Endodermal cell (in vitro differentiated cells): Measurements from ENCODE around the gene KCNC1. TPM values are rescaled to one million over a fixed set of nuclear protein-coding genes. Genes with fewer than 3 reads are reported as not detected.

Experiments
- DNase-seq: peaks from one replicate; pipeline ENCODE4 v3.0.0-alpha.2; 2017
- H3K27ac ChIP-seq: 2 replicates; pipeline ENCODE4 v1.5.1; 2013; ENCODE audit warnings: mild to moderate bottlenecking, low read depth, low read length, moderate library complexity
- H3K27me3 ChIP-seq: 2 replicates; pipeline ENCODE4 v1.6.1; 2013; ENCODE audit warnings: mild to moderate bottlenecking, low read length, moderate library complexity; ENCODE audit not compliant: insufficient read depth, control insufficient read depth, poor library complexity, severe bottlenecking
- H3K36me3 ChIP-seq: 2 replicates; pipeline ENCODE4 v1.7.0; 2013; ENCODE audit warnings: mild to moderate bottlenecking, low read length, moderate library complexity; ENCODE audit not compliant: control insufficient read depth, insufficient read depth
- H3K4me1 ChIP-seq: one replicate; pipeline ENCODE4 v1.7.0; 2013; ENCODE audit warnings: low read length; ENCODE audit not compliant: control insufficient read depth, insufficient read depth
- H3K4me3 ChIP-seq: 2 replicates; pipeline ENCODE4 v1.5.1; 2013; ENCODE audit warnings: mild to moderate bottlenecking, low read length, moderate library complexity
- H3K9ac ChIP-seq: 2 replicates; pipeline ENCODE4 v1.6.1; 2013; ENCODE audit warnings: mild to moderate bottlenecking, low read length, moderate library complexity; ENCODE audit not compliant: poor library complexity, severe bottlenecking; ENCODE audit errors: extremely low read depth
- H3K9me3 ChIP-seq: 2 replicates; pipeline ENCODE4 v1.6.1; 2013; ENCODE audit warnings: mild to moderate bottlenecking, low read length, moderate library complexity; ENCODE audit not compliant: control insufficient read depth
- H3K27ac Mint-ChIP-seq: 2 replicates; pipeline ENCODE4 v1.8.0; 2020; ENCODE audit warnings: mixed read lengths
- H3K27me3 Mint-ChIP-seq: 2 replicates; pipeline ENCODE4 v1.8.0; 2021; ENCODE audit warnings: mild to moderate bottlenecking, mixed read lengths; ENCODE audit not compliant: insufficient read depth
- H3K36me3 Mint-ChIP-seq: 2 replicates; pipeline ENCODE4 v1.8.0; 2020; ENCODE audit warnings: low read depth, mixed read lengths
- H3K4me1 Mint-ChIP-seq: 2 replicates; pipeline ENCODE4 v1.8.0; 2020; ENCODE audit warnings: mixed read lengths
- H3K4me3 Mint-ChIP-seq: 2 replicates; pipeline ENCODE4 v1.8.0; 2020; ENCODE audit warnings: mild to moderate bottlenecking, moderate library complexity, mixed read lengths
- H3K9me3 Mint-ChIP-seq: 2 replicates; pipeline ENCODE4 v1.8.0; 2020; ENCODE audit warnings: mild to moderate bottlenecking, mixed read lengths
- WGBS, 2 experiments: methylation state at CpG; one replicate each; pipeline versions ENCODE4 v1.1.5 to v1.1.7; 2013; ENCODE audit warnings: missing lambda C conversion rate in 2 of 2, mixed read lengths in 1 of 2; ENCODE audit not compliant: insufficient coverage in 1 of 2, insufficient read length in 1 of 2; 5-methylcytosine and 5-hydroxymethylcytosine counted together
- total RNA-seq, 2 donors: library from RNA; stranded (reverse); fragmentation: NEBNext Ultra II Directional in 1 of 2; extraction: Animal tissue kit (Norgen Biotek cat#: 25700) in 1 of 2; gene quantifications; 2 replicates in 1 of 2; 3 replicates in 1 of 2; pipeline ENCODE4 v1.2.1, GENCODE V29; 2021
- TF ChIP-seq, protein P1 (sequence below): fragments of 200-600 bp; sonication (generic); conservative IDR thresholded peaks from 2 replicates; pipeline ENCODE4 v1.5.0; 2021; ENCODE audit warnings: antibody characterized with exemption, mild to moderate bottlenecking

Gene KCNC1
- total RNA-seq, 2 donors from 2014 or later: not detected

DNA sequence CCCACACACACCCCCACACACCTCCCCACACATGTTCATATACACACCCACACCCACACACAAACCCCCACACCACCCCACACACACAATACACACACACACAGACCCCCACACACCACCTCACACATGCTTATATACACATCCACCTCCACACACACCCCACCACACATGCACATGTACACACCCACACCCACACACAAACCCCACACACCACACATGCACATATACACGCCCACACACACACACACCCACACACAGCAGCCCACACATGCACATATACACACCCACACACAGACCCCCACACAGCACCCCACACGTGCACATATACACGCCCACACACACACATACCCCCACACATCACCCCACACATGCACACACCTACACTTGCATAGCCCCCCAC is 29.1 kb downstream of the KCNC1 start:
- Histone ChIP-seq H3K4me3 (no peak overlapping the region), H3K27ac (no peak overlapping the region), H3K36me3 (no peaks in the 10 kb centered on the region), H3K9ac (no peak overlapping the region), H3K4me1 (no peaks in the 10 kb centered on the region), H3K27me3 (no peaks in the 10 kb centered on the region), H3K9me3 (no peaks in the 10 kb centered on the region)
- Mint-ChIP-seq H3K9me3 (no peaks in the 10 kb centered on the region), H3K27ac (no peak overlapping the region), H3K36me3 (no peaks in the 10 kb centered on the region), H3K4me1 (no peaks in the 10 kb centered on the region), H3K4me3 (no peak overlapping the region), H3K27me3 (peaks cover 7% of the 10 kb centered on the region)
- TF ChIP-seq, protein P1, sequence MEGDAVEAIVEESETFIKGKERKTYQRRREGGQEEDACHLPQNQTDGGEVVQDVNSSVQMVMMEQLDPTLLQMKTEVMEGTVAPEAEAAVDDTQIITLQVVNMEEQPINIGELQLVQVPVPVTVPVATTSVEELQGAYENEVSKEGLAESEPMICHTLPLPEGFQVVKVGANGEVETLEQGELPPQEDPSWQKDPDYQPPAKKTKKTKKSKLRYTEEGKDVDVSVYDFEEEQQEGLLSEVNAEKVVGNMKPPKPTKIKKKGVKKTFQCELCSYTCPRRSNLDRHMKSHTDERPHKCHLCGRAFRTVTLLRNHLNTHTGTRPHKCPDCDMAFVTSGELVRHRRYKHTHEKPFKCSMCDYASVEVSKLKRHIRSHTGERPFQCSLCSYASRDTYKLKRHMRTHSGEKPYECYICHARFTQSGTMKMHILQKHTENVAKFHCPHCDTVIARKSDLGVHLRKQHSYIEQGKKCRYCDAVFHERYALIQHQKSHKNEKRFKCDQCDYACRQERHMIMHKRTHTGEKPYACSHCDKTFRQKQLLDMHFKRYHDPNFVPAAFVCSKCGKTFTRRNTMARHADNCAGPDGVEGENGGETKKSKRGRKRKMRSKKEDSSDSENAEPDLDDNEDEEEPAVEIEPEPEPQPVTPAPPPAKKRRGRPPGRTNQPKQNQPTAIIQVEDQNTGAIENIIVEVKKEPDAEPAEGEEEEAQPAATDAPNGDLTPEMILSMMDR: no peak
- WGBS, 2 experiments: 51 to 54% methylated on average over 3 of the region's 3 CpGs
- DNase-seq: no peak

DNA sequence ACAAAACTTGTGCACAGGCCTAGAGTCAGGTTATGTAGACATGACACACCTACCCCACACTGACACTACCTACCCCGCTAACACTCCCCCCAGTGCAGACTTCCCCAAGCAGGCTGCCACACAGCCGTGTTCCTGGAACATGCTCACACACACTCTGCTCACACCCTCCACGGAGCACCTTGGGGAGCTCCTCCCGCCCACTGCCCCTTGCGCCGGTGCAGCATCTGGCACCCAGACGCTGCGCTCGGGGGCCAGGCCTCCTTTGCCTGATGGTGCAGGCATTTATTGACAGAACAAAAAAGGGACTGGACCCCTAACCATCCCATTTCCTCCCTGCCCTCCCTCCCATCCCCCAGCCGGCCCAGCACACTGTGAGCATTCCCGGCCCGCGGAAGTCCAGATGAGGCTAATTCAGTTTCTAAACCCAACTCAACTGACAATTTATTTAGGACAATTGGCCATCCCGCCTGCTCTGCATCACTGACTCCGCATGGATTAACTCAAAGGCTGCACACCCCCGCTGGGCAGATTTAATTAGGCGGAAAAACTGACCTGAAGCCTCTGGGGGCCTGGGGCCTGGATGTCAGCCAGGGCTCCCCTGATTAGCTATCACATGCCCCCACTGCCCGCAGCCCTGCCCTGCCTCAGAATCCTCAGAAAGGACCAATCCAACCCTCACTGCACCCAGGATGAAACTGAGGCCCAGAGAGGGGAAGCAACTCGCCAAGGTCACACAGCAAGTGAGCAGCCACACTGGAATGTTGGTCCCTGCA is 30.1 kb downstream of the KCNC1 start:
- TF ChIP-seq, protein P1: no peak
- H3K27ac ChIP-seq: peak overlapping the region; percentile 15
- no peaks in the 10 kb centered on the region for H3K27me3 Mint-ChIP-seq
- 63 to 84% methylated on average over 6 to 19 of the region's 19 CpGs for whole genome bisulfite sequencing, 2 experiments
- no peaks in the 10 kb centered on the region for H3K9me3 Mint-ChIP-seq
- H3K27ac Mint-ChIP-seq: no peak overlapping the region
- no peaks in the 10 kb centered on the region for H3K36me3 ChIP-seq
- H3K4me1 ChIP-seq: no peaks in the 10 kb centered on the region
- no peak for DNase-seq
- H3K4me3 ChIP-seq: no peak overlapping the region
- H3K9me3 ChIP-seq: no peaks in the 10 kb centered on the region
- H3K27me3 ChIP-seq: no peaks in the 10 kb centered on the region
- H3K4me3 Mint-ChIP-seq: no peak overlapping the region
- no peaks in the 10 kb centered on the region for H3K36me3 Mint-ChIP-seq
- H3K9ac ChIP-seq: no peak overlapping the region
- no peaks in the 10 kb centered on the region for H3K4me1 Mint-ChIP-seq

GRCh38 chr11:17765356-17766072 is 30.9 kb downstream of the KCNC1 start:
- Histone ChIP-seq H3K9ac (no peak overlapping the region), H3K9me3 (no peaks in the 10 kb centered on the region), H3K4me1 (no peaks in the 10 kb centered on the region), H3K27me3 (no peaks in the 10 kb centered on the region), H3K4me3 (no peak overlapping the region), H3K36me3 (no peaks in the 10 kb centered on the region), H3K27ac (peak overlapping the region; percentile 73)
- Mint-ChIP-seq H3K9me3 (no peaks in the 10 kb centered on the region), H3K36me3 (no peaks in the 10 kb centered on the region), H3K27me3 (no peaks in the 10 kb centered on the region), H3K27ac (no peak overlapping the region), H3K4me1 (no peaks in the 10 kb centered on the region), H3K4me3 (no peak overlapping the region)
- TF ChIP-seq, protein P1: no peak
- DNase-seq: no peak
- 68 to 78% methylated on average over 13 of the region's 13 CpGs for WGBS, 2 experiments
